ENCODE data around the gene RGL3. TPM values are rescaled to one million over a fixed set of nuclear protein-coding genes. Genes with fewer than 3 reads are reported as not detected.
A peak's percentile ranks its signal among the peaks of the same experiment; 100 is the strongest.
"Not testable (repeated sequence)": the region's sequence is repeated elsewhere in the genome, so short reads cannot be mapped to it uniquely, and the experiment has no call there.

RGL3 gene
- polyA plus RNA-seq, 4 donors: 1.1 to 5.6 (median 1.5) TPM; not detected in 1

- peaks cover 0 to 12% (median 0%) of the 10 kb centered on the region in 3 donors for H3K36me3 ChIP-seq (ENCODE audit: control insufficient read depth in 3 of 3, insufficient read depth in 2 of 3, low read depth in 1 of 3, low read length in 3 of 3)
- DNase-seq (no peak), FAIRE-seq (no peak)
- peaks cover 2 to 27% (median 8%) of the 10 kb centered on the region in 3 donors for H3K4me1 ChIP-seq (ENCODE audit: control insufficient read depth in 3 of 3, insufficient read depth in 2 of 3, low read depth in 1 of 3, low read length in 2 of 3)
- H3K4me3 ChIP-seq (ENCODE audit: low read depth in 1 of 3, low read length in 3 of 3): peak overlapping the region in 2 of 3 donors; percentile 24 to 55
- H3K27me3 ChIP-seq (ENCODE audit: control insufficient read depth in 3 of 3, insufficient read depth in 3 of 3, low read length in 3 of 3): peaks cover 0 to 14% (median 6%) of the 10 kb centered on the region in 3 donors
- peak overlapping the region in 1 of 3 donors; percentile 74 for H3K27ac ChIP-seq (ENCODE audit: low read depth in 1 of 3, low read length in 2 of 3)
- no peaks in the 10 kb centered on the region for H3K9me3 ChIP-seq (ENCODE audit: control insufficient read depth in 2 of 2, insufficient read depth in 1 of 2, low read depth in 1 of 2, low read length in 1 of 2)
- WGBS, 3 donors: 0 to 1% (median 1%) methylated on average over 9 of the region's 9 CpGs
Measured at GRCh38 chr19:11383706-11384048, 35.4 kb downstream of the RGL3 start.

GRCh38 chr19:11382898-11383705, 36.0 kb downstream of the RGL3 start:
- peak; percentile 22 to 80 for DNase-seq
- Histone ChIP-seq H3K27ac (ENCODE audit: low read depth in 1 of 3, low read length in 2 of 3) (peak overlapping the region in 1 of 3 donors; percentile 74), H3K4me3 (ENCODE audit: low read depth in 1 of 3, low read length in 3 of 3) (peak overlapping the region in 2 of 3 donors; percentile 24 to 55), H3K27me3 (ENCODE audit: control insufficient read depth in 3 of 3, insufficient read depth in 3 of 3, low read length in 3 of 3) (peaks cover 0 to 14% (median 6%) of the 10 kb centered on the region in 3 donors), H3K9me3 (ENCODE audit: control insufficient read depth in 2 of 2, insufficient read depth in 1 of 2, low read depth in 1 of 2, low read length in 1 of 2) (no peaks in the 10 kb centered on the region), H3K36me3 (ENCODE audit: control insufficient read depth in 3 of 3, insufficient read depth in 2 of 3, low read depth in 1 of 3, low read length in 3 of 3) (peaks cover 0 to 17% (median 0%) of the 10 kb centered on the region in 3 donors), H3K4me1 (ENCODE audit: control insufficient read depth in 3 of 3, insufficient read depth in 2 of 3, low read depth in 1 of 3, low read length in 2 of 3) (peaks cover 2 to 27% (median 8%) of the 10 kb centered on the region in 3 donors)
- no peak for FAIRE-seq
- WGBS, 3 donors: 1% methylated on average over 54 to 65 of the region's 65 CpGs

DNA sequence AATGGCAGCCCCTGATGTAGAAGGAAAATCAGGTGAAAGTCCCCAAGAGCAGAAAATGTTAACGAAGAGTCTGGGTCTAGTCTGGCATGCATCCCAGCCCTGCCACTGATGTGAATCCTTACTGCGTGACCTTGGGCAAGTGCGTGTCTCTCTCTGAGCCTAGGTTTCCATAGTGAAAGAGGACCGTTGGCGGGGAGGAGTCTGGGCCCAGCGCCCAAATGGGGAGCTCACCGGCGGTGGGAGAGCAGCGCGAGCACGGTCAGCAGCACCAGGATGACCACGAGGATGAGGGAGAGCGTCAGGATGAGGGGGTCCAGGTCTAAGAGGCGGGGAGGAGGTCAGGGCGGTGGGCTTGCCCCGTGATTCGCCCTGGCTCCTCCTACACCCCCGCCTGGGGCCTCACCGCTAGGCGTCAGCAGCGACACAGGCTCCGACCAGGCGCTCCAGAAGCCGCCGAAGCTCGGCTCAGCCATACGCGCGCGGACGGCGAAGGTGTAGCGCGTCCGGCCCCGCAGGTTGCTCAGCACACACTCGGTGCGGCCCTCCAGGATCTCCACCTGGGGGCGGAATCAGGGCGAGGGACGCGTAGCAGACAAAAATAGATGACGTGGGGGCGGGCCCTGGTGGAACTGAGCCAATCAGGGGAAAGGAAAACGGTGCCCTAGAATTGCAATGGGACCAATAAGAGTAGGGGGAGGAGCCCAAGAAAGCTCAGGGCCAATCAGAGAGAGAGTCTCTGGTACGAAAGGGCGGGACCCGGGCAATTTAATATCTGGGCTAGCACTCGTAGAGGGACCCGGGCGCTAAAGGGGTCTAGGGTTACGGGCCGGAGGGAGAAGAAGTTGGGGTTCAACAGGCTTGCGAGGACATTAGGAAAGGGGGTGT, 38.2 kb downstream of the RGL3 start:
- Histone ChIP-seq H3K36me3 (ENCODE audit: control insufficient read depth in 3 of 3, insufficient read depth in 2 of 3, low read depth in 1 of 3, low read length in 3 of 3) (peaks cover 0 to 22% (median 0%) of the 10 kb centered on the region in 3 donors), H3K4me1 (ENCODE audit: control insufficient read depth in 3 of 3, insufficient read depth in 2 of 3, low read depth in 1 of 3, low read length in 2 of 3) (peaks cover 2 to 29% (median 8%) of the 10 kb centered on the region in 3 donors), H3K27me3 (ENCODE audit: control insufficient read depth in 3 of 3, insufficient read depth in 3 of 3, low read length in 3 of 3) (peaks cover 0 to 14% (median 6%) of the 10 kb centered on the region in 3 donors), H3K4me3 (ENCODE audit: low read depth in 1 of 3, low read length in 3 of 3) (peak overlapping the region; percentile 18 to 54 (median 48)), H3K9me3 (ENCODE audit: control insufficient read depth in 2 of 2, insufficient read depth in 1 of 2, low read depth in 1 of 2, low read length in 1 of 2) (no peaks in the 10 kb centered on the region), H3K27ac (ENCODE audit: low read depth in 1 of 3, low read length in 2 of 3) (peak overlapping the region; percentile 60 to 93 (median 81))
- FAIRE-seq (no peak), DNase-seq (peak; percentile 97)
- WGBS, 3 donors: 1% methylated on average over 52 to 54 of the region's 54 CpGs

- Histone ChIP-seq H3K4me1 (ENCODE audit: control insufficient read depth in 3 of 3, insufficient read depth in 2 of 3, low read depth in 1 of 3, low read length in 2 of 3) (peaks cover 2 to 37% (median 8%) of the 10 kb centered on the region in 3 donors), H3K27ac (ENCODE audit: low read depth in 1 of 3, low read length in 2 of 3) (peak overlapping the region in 1 of 3 donors; percentile 93), H3K27me3 (ENCODE audit: control insufficient read depth in 3 of 3, insufficient read depth in 3 of 3, low read length in 3 of 3) (peaks cover 0 to 14% (median 6%) of the 10 kb centered on the region in 3 donors), H3K9me3 (ENCODE audit: control insufficient read depth in 2 of 2, insufficient read depth in 1 of 2, low read depth in 1 of 2, low read length in 1 of 2) (no peaks in the 10 kb centered on the region), H3K4me3 (ENCODE audit: low read depth in 1 of 3, low read length in 3 of 3) (no peak overlapping the region), H3K36me3 (ENCODE audit: control insufficient read depth in 3 of 3, insufficient read depth in 2 of 3, low read depth in 1 of 3, low read length in 3 of 3) (peaks cover 0 to 28% (median 0%) of the 10 kb centered on the region in 3 donors)
- FAIRE-seq (no peak), DNase-seq (no peak)
- WGBS, 3 donors: 90 to 95% (median 94%) methylated on average over 7 of the region's 7 CpGs
Measured at GRCh38 chr19:11379857-11380350, 39.2 kb downstream of the RGL3 start.

- H3K9me3 ChIP-seq (ENCODE audit: control insufficient read depth in 2 of 2, insufficient read depth in 1 of 2, low read depth in 1 of 2, low read length in 1 of 2); DNase-seq; FAIRE-seq; H3K4me3 ChIP-seq (ENCODE audit: low read depth in 1 of 3, low read length in 3 of 3); H3K27ac ChIP-seq (ENCODE audit: low read depth in 1 of 3, low read length in 2 of 3): not testable (repeated sequence)
- peaks cover 2 to 34% (median 7%) of the 10 kb centered on the region in 3 donors for H3K4me1 ChIP-seq (ENCODE audit: control insufficient read depth in 3 of 3, insufficient read depth in 2 of 3, low read depth in 1 of 3, low read length in 2 of 3)
- 73 to 85% (median 81%) methylated on average over 14 of the region's 14 CpGs for WGBS, 3 donors
- H3K36me3 ChIP-seq (ENCODE audit: control insufficient read depth in 3 of 3, insufficient read depth in 2 of 3, low read depth in 1 of 3, low read length in 3 of 3): peaks cover 0 to 28% (median 0%) of the 10 kb centered on the region in 3 donors
- H3K27me3 ChIP-seq (ENCODE audit: control insufficient read depth in 3 of 3, insufficient read depth in 3 of 3, low read length in 3 of 3): peaks cover 0 to 14% (median 6%) of the 10 kb centered on the region in 3 donors
Measured at GRCh38 chr19:11379269-11379845, 39.8 kb downstream of the RGL3 start.

- H3K27me3 ChIP-seq (ENCODE audit: control insufficient read depth in 3 of 3, insufficient read depth in 3 of 3, low read length in 3 of 3): peaks cover 0 to 14% (median 5%) of the 10 kb centered on the region in 3 donors
- peaks cover 0 to 37% (median 8%) of the 10 kb centered on the region in 3 donors for H3K4me1 ChIP-seq (ENCODE audit: control insufficient read depth in 3 of 3, insufficient read depth in 2 of 3, low read depth in 1 of 3, low read length in 2 of 3)
- H3K9me3 ChIP-seq (ENCODE audit: control insufficient read depth in 2 of 2, insufficient read depth in 1 of 2, low read depth in 1 of 2, low read length in 1 of 2): no peaks in the 10 kb centered on the region
- H3K36me3 ChIP-seq (ENCODE audit: control insufficient read depth in 3 of 3, insufficient read depth in 2 of 3, low read depth in 1 of 3, low read length in 3 of 3): peaks cover 0 to 28% (median 0%) of the 10 kb centered on the region in 3 donors
- H3K27ac ChIP-seq (ENCODE audit: low read depth in 1 of 3, low read length in 2 of 3): no peak overlapping the region
- H3K4me3 ChIP-seq (ENCODE audit: low read depth in 1 of 3, low read length in 3 of 3): no peak overlapping the region
- WGBS, 3 donors: 55 to 61% (median 59%) methylated on average over 8 of the region's 8 CpGs
- DNase-seq (peak; percentile 15 to 54), FAIRE-seq (no peak)
Measured at GRCh38 chr19:11378319-11379189, 40.6 kb downstream of the RGL3 start.

DNA sequence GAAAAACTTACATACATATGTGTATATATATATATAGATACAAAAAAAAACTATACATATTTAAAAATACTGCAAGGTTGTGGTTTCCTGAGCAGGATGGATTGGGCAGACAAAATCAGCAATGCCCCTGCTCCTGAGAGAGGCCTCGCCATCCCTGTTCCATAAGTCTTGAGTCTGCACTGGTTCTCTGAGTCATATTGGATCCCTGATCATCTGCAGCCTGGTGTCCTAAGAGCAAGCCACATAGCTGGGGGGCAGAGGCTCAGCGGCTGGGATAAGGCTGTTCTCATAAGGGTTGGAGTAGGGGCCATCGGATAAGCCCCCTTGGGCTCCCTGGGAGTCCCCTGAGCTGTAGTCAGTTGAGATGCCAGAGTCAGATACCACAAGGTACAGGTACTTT, 41.4 kb downstream of the RGL3 start:
- H3K9me3 ChIP-seq (ENCODE audit: control insufficient read depth in 2 of 2, insufficient read depth in 1 of 2, low read depth in 1 of 2, low read length in 1 of 2): no peaks in the 10 kb centered on the region
- H3K4me1 ChIP-seq (ENCODE audit: control insufficient read depth in 3 of 3, insufficient read depth in 2 of 3, low read depth in 1 of 3, low read length in 2 of 3): peaks cover 0 to 30% (median 8%) of the 10 kb centered on the region in 3 donors
- H3K27me3 ChIP-seq (ENCODE audit: control insufficient read depth in 3 of 3, insufficient read depth in 3 of 3, low read length in 3 of 3): peaks cover 0 to 8% (median 0%) of the 10 kb centered on the region in 3 donors
- DNase-seq (no peak), FAIRE-seq (no peak)
- 98% methylated on average over 3 of the region's 3 CpGs for WGBS, 3 donors
- no peak overlapping the region for H3K4me3 ChIP-seq (ENCODE audit: low read depth in 1 of 3, low read length in 3 of 3)
- no peak overlapping the region for H3K27ac ChIP-seq (ENCODE audit: low read depth in 1 of 3, low read length in 2 of 3)
- peaks cover 0 to 28% (median 0%) of the 10 kb centered on the region in 3 donors for H3K36me3 ChIP-seq (ENCODE audit: control insufficient read depth in 3 of 3, insufficient read depth in 2 of 3, low read depth in 1 of 3, low read length in 3 of 3)

Data from small intestine (tissue), 7 donors.